Measurements from ENCODE around the gene CHADL. TPM values are rescaled to one million over a fixed set of nuclear protein-coding genes. Genes with fewer than 3 reads are reported as not detected.

The CHADL gene
- total RNA-seq, 1 experiment from 2014 or later: 0.74 TPM

DNA sequence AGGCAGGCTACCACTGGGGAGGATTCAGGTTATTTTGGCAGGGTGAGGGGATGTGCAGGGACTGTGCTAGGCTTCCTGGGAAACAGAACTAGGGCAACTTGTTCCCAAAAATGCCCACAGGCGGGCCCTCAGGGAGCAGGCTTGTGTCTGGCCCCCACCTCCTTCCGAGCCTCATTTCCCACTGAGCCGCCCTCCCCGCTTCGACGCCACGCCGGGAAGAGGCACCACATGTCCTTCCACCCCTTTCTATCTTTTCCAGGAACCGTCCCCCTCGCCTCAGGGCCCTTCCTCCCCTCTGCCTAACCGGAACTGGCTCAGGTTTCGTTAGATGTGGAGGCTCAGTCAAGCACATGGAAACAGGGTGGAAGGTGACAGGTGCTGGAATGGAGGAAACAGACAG lies 9.4 kb upstream of the CHADL start:
- Histone ChIP-seq H3K36me3 (ENCODE audit: low read depth) (peaks cover 48% of the 10 kb centered on the region), H3K27me3 (ENCODE audit: insufficient read depth, low read depth) (no peaks in the 10 kb centered on the region), H3K4me1 (replicated peaks; ENCODE audit: insufficient read depth) (no peaks in the 10 kb centered on the region), H3K27ac (no peak overlapping the region), H3F3A (ENCODE audit: insufficient read depth, low read depth) (peaks cover 31% of the 10 kb centered on the region), H3K79me2 (ENCODE audit: low read depth) (no peaks in the 10 kb centered on the region), H3K9me3 (ENCODE audit: insufficient read depth, low read depth) (no peaks in the 10 kb centered on the region), H4K20me1 (ENCODE audit: insufficient read depth) (peaks cover 13% of the 10 kb centered on the region), H2AFZ (no peak overlapping the region), H3K4me3 (no peak overlapping the region), H3K9me2 (ENCODE audit: insufficient read depth) (no peaks in the 10 kb centered on the region), H3K4me2 (no peak overlapping the region)
- no peak for DNase-seq
- TF ChIP-seq EZH2 (IDR thresholded peaks at IDR 0.05; ENCODE audit: low read depth): no peak
- TF ChIP-seq CTCF (conservative IDR thresholded peaks at IDR 0.05): no peak
- BruUV-seq (replicated peaks): no TSS peak
- intact Hi-C loops (cut with micrococcal nuclease; ENCODE audit: unreplicated experiment): no loop called here
- CTCF ChIA-PET: no interaction called here
- POLR2A ChIA-PET (ENCODE audit: unreplicated experiment): no interaction called here

DNA sequence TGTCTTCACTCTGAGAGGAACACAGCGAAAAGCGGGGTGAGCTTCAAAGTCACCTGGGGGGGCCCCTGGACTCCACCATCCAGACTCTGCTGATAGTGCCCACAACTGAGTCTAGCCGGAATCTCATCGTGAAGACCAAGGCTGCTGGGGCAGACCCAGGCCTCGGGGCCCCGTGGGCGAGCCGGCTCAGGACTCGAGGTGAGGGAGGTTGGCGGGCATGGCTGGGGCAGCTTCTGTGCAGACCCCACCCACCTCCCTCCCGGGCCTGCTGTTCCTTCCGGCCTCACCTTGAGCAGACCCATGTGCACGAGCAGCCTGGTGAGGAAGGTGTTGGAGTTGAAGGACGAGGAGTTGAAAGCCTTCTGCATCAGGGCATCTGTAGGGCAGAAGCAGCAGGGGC lies 8.7 kb upstream of the CHADL start:
- peaks cover 13% of the 10 kb centered on the region for H4K20me1 ChIP-seq (ENCODE audit: insufficient read depth)
- no peak for TF ChIP-seq EZH2 (IDR thresholded peaks at IDR 0.05; ENCODE audit: low read depth)
- no peak for TF ChIP-seq CTCF (conservative IDR thresholded peaks at IDR 0.05)
- no peak overlapping the region for H2AFZ ChIP-seq
- no peaks in the 10 kb centered on the region for H3K9me3 ChIP-seq (ENCODE audit: insufficient read depth, low read depth)
- H3K27me3 ChIP-seq (ENCODE audit: insufficient read depth, low read depth): no peaks in the 10 kb centered on the region
- H3K4me3 ChIP-seq: no peak overlapping the region
- no TSS peak for BruUV-seq (replicated peaks)
- intact Hi-C loops (cut with micrococcal nuclease; ENCODE audit: unreplicated experiment): no loop called here
- peaks cover 48% of the 10 kb centered on the region for H3K36me3 ChIP-seq (ENCODE audit: low read depth)
- CTCF ChIA-PET: no interaction called here
- POLR2A ChIA-PET (ENCODE audit: unreplicated experiment): no interaction called here
- no peaks in the 10 kb centered on the region for H3K9me2 ChIP-seq (ENCODE audit: insufficient read depth)
- H3K79me2 ChIP-seq (ENCODE audit: low read depth): no peaks in the 10 kb centered on the region
- H3K4me2 ChIP-seq: no peak overlapping the region
- no peak for DNase-seq
- H3F3A ChIP-seq (ENCODE audit: insufficient read depth, low read depth): peaks cover 37% of the 10 kb centered on the region
- H3K4me1 ChIP-seq (replicated peaks; ENCODE audit: insufficient read depth): no peaks in the 10 kb centered on the region
- H3K27ac ChIP-seq: no peak overlapping the region

DNA sequence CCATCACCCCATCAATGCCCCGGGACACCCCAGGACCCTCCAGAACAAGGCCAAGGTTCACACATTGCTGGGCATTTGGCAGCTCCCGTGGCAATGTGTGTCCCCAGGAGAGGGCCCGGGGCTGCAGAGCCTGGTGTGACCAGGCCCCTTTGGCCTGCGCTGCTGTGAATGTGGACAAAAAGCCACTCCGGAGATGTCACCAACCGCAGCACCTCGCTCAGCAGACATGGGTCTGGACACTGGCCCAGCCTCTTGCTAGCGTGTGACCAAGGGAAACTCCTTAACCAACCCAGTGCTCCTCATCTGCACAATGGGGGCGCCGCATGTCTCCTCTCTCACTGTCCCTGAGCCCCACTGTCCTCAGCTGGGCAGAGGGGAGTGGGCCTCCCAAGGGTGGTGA lies 8.0 kb upstream of the CHADL start:
- TF ChIP-seq EZH2 (IDR thresholded peaks at IDR 0.05; ENCODE audit: low read depth) (no peak), CTCF (conservative IDR thresholded peaks at IDR 0.05) (no peak)
- peaks cover 41% of the 10 kb centered on the region for H3K36me3 ChIP-seq (ENCODE audit: low read depth)
- H3K4me2 ChIP-seq: no peak overlapping the region
- DNase-seq: no peak
- H3K27ac ChIP-seq: no peak overlapping the region
- no peaks in the 10 kb centered on the region for H3K79me2 ChIP-seq (ENCODE audit: low read depth)
- ChIA-PET CTCF (no interaction called here), POLR2A (ENCODE audit: unreplicated experiment) (no interaction called here)
- H4K20me1 ChIP-seq (ENCODE audit: insufficient read depth): peaks cover 13% of the 10 kb centered on the region
- H3K4me3 ChIP-seq: no peak overlapping the region
- no peaks in the 10 kb centered on the region for H3K9me3 ChIP-seq (ENCODE audit: insufficient read depth, low read depth)
- intact Hi-C loops (cut with micrococcal nuclease; ENCODE audit: unreplicated experiment): no loop called here
- no TSS peak for BruUV-seq (replicated peaks)
- H3K27me3 ChIP-seq (ENCODE audit: insufficient read depth, low read depth): no peaks in the 10 kb centered on the region
- no peak overlapping the region for H2AFZ ChIP-seq
- H3K4me1 ChIP-seq (replicated peaks; ENCODE audit: insufficient read depth): no peaks in the 10 kb centered on the region
- H3F3A ChIP-seq (ENCODE audit: insufficient read depth, low read depth): peaks cover 44% of the 10 kb centered on the region
- H3K9me2 ChIP-seq (ENCODE audit: insufficient read depth): no peaks in the 10 kb centered on the region

Data from PC-9 (cell line).